C4-2B (cell line): Measurements from ENCODE around the gene SERPINB12.

Experiments
- CTCF ChIP-seq: fragments of 450-650 bp; conservative IDR thresholded peaks from 2 replicates; pipeline ENCODE4 v1.5.1; 2017; ENCODE audit warnings: mild to moderate bottlenecking
- ZFX ChIP-seq: fragments of 450-650 bp; IDR thresholded peaks from 2 replicates; pipeline ENCODE4 v1.6.1; 2017

GRCh38 chr18:63552581-63552980 is 10.4 kb downstream of the SERPINB12 start:
- TF ChIP-seq CTCF (no peak), ZFX (no peak)
